Measurements from ENCODE around the gene B3GNT2. TPM values are rescaled to one million over a fixed set of nuclear protein-coding genes. Genes with fewer than 3 reads are reported as not detected.
"Not testable (repeated sequence)": the region's sequence is repeated elsewhere in the genome, so short reads cannot be mapped to it uniquely, and the experiment has no call there.

Gene B3GNT2
- polyA plus RNA-seq, 3 donors: 34.1 to 37.5 (median 37.2) TPM

- no peak for DNase-seq (ENCODE audit: low read depth in 3 of 3, low spot score in 2 of 3)
These were observed 33.2 kb downstream of the B3GNT2 start for GRCh38 chr2:62229082-62229605.

- DNase-seq (ENCODE audit: low read depth in 3 of 3, low spot score in 2 of 3): no peak
These were observed 35.6 kb downstream of the B3GNT2 start for GRCh38 chr2:62231541-62231940.

- DNase-seq (ENCODE audit: low read depth in 3 of 3, low spot score in 2 of 3): no peak
These were observed 39.1 kb downstream of the B3GNT2 start for GRCh38 chr2:62234755-62235655.

- DNase-seq (ENCODE audit: low read depth in 3 of 3, low spot score in 2 of 3): no peak
These were observed 40.6 kb downstream of the B3GNT2 start for GRCh38 chr2:62236499-62236898.

GRCh38 chr2:62238236-62238635 is 42.3 kb downstream of the B3GNT2 start:
- no peak for DNase-seq (ENCODE audit: low read depth in 3 of 3, low spot score in 2 of 3)

GRCh38 chr2:62240546-62240945 is 44.6 kb downstream of the B3GNT2 start:
- no peak for DNase-seq (ENCODE audit: low read depth in 3 of 3, low spot score in 2 of 3)

- DNase-seq (ENCODE audit: low read depth in 3 of 3, low spot score in 2 of 3): no peak
These were observed 48.1 kb downstream of the B3GNT2 start for GRCh38 chr2:62243983-62244382.

GRCh38 chr2:62248226-62248625 is 52.3 kb downstream of the B3GNT2 start:
- DNase-seq (ENCODE audit: low read depth in 3 of 3, low spot score in 2 of 3): no peak

- DNase-seq (ENCODE audit: low read depth in 3 of 3, low spot score in 2 of 3): no peak
These were observed 54.3 kb downstream of the B3GNT2 start for GRCh38 chr2:62250239-62250638.

GRCh38 chr2:62254424-62255266 is 58.7 kb downstream of the B3GNT2 start:
- DNase-seq (ENCODE audit: low read depth in 3 of 3, low spot score in 2 of 3): no peak

- no peak for DNase-seq (ENCODE audit: low read depth in 3 of 3, low spot score in 2 of 3)
These were observed 61.6 kb downstream of the B3GNT2 start for GRCh38 chr2:62257466-62257865.

- DNase-seq (ENCODE audit: low read depth in 3 of 3, low spot score in 2 of 3): no peak
These were observed 67.3 kb downstream of the B3GNT2 start for GRCh38 chr2:62263076-62263715.

GRCh38 chr2:62264186-62264585 is 68.3 kb downstream of the B3GNT2 start:
- DNase-seq (ENCODE audit: low read depth in 3 of 3, low spot score in 2 of 3): no peak

GRCh38 chr2:62265106-62265505 is 69.2 kb downstream of the B3GNT2 start:
- no peak for DNase-seq (ENCODE audit: low read depth in 3 of 3, low spot score in 2 of 3)

GRCh38 chr2:62266433-62267038 is 70.6 kb downstream of the B3GNT2 start:
- no peak for DNase-seq (ENCODE audit: low read depth in 3 of 3, low spot score in 2 of 3)

GRCh38 chr2:62267696-62268095 is 71.8 kb downstream of the B3GNT2 start:
- no peak for DNase-seq (ENCODE audit: low read depth in 3 of 3, low spot score in 2 of 3)

GRCh38 chr2:62268681-62269188 is 72.8 kb downstream of the B3GNT2 start:
- not testable (repeated sequence) for DNase-seq (ENCODE audit: low read depth in 3 of 3, low spot score in 2 of 3)

GRCh38 chr2:62270728-62271127 is 74.8 kb downstream of the B3GNT2 start:
- DNase-seq (ENCODE audit: low read depth in 3 of 3, low spot score in 2 of 3): no peak
